ENCODE measurements around the gene CARS2. TPM values are rescaled to one million over a fixed set of nuclear protein-coding genes. Genes with fewer than 3 reads are reported as not detected.

The CARS2 gene
- total and polyA plus RNA-seq, 2 of the 8 experiments (the other 6 are each of a cell fraction or from before 2014, with no cell fraction given) = 47.7 to 55.9 TPM

DNA sequence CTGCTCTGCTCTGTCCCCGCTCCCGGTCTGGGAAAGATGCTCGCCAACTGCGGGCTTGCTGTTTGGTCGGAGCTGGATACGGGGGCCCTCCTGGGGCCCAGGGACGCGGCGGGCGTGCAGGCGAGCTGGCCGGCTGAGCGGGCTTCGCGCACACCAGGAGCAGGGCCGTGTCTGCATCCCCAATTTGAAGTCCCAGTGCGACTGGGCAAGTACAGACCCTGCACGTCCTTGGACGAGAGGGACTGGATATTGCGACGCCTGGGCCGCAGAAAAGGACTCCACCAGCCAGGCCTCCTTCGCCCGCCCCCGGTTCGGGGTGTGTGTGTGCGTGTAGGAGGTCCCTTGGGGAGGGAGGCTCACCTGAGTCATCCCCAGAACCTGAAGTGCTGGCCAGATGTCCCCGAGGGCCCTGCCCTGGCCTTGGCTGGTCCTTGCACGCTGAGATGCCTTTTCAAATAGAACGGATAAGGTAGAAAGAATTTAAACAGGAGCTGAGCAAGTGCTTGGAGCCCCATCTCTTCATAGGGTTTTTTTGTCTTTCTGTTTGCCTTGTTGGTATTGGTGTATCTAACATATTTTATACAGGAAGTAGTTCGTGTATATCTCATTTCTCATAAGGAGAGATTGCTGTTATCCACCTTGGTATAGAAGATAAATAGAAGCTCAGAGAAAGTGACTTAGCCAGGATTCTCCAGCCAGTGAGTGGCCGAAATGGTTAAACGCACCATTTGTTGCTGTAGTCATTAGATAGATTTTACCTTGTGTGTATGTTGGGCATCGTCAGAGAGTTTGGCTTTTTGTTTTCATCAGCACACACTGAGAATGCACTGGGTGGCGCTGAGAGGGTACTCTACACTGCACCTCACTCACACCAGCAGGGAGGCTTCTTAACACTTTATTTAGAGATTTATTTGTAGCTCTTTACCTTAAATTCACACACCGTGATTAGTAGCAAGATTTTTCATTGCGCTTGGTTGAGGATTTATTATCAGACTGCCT lies 89.5 kb downstream of the CARS2 start (continued):
- TF ChIP-seq ZNF274 (IDR thresholded peaks at IDR 0.05; ENCODE audit: borderline replicate concordance, extremely low read depth, low read length) = no peak
- TF ChIP-seq JUND (IDR thresholded peaks at IDR 0.05; ENCODE audit: low read length) = no peak
- TF ChIP-seq RXRA (IDR thresholded peaks at IDR 0.05; ENCODE audit: insufficient read depth, low read depth, low read length) = no peak
- TF ChIP-seq SIRT6 (IDR thresholded peaks at IDR 0.05; ENCODE audit: low read length) = no peak
- TF ChIP-seq TEAD4 (IDR thresholded peaks at IDR 0.05; ENCODE audit: low read depth, low read length) = no peak

Measured in H1 (cell line).